Measurements from ENCODE around the gene SSB.
"Not testable (repeated sequence)": the region's sequence is repeated elsewhere in the genome, so short reads cannot be mapped to it uniquely, and the experiment has no call there.

SSB gene

GRCh38 chr2:169819106-169819505, 20.4 kb downstream of the SSB start:
- H3K4me3 ChIP-seq (ENCODE audit: low read depth, low read length), result no peak overlapping the region
- no peak for DNase-seq
- no peak for TF ChIP-seq CTCF (IDR thresholded peaks at IDR 0.05; ENCODE audit: low read depth, low read length, missing control alignments)
- H3K27ac ChIP-seq, result peak overlapping the region; percentile 14
- in situ Hi-C loops (cut with HindIII; ENCODE audit: low pct_ligation_motif_present, low sequenced_read_pairs), result no loop called here
- H3K27me3 ChIP-seq (replicated peaks), result no peaks in the 10 kb centered on the region
- peaks cover 14% of the 10 kb centered on the region for H3K36me3 ChIP-seq (replicated peaks)

GRCh38 chr2:169820101-169820500, 21.4 kb downstream of the SSB start:
- H3K27ac ChIP-seq; H3K4me3 ChIP-seq (ENCODE audit: low read depth, low read length); DNase-seq; in situ Hi-C loops (cut with HindIII; ENCODE audit: low pct_ligation_motif_present, low sequenced_read_pairs); H3K27me3 ChIP-seq (replicated peaks): not testable (repeated sequence)
- H3K36me3 ChIP-seq (replicated peaks), result peaks cover 11% of the 10 kb centered on the region

- Histone ChIP-seq H3K27ac (no peak overlapping the region), H3K27me3 (replicated peaks) (no peaks in the 10 kb centered on the region), H3K4me3 (ENCODE audit: low read depth, low read length) (no peak overlapping the region), H3K36me3 (replicated peaks) (peaks cover 4% of the 10 kb centered on the region)
- TF ChIP-seq CTCF (IDR thresholded peaks at IDR 0.05; ENCODE audit: low read depth, low read length, missing control alignments), result no peak
- no peak for DNase-seq
- in situ Hi-C loops (cut with HindIII; ENCODE audit: low pct_ligation_motif_present, low sequenced_read_pairs), result no loop called here
Measured at GRCh38 chr2:169822036-169822435, 23.4 kb downstream of the SSB start.

GRCh38 chr2:169822785-169823392, 24.2 kb downstream of the SSB start:
- in situ Hi-C loops (cut with HindIII; ENCODE audit: low pct_ligation_motif_present, low sequenced_read_pairs), result no loop called here

GRCh38 chr2:169823996-169824372, 25.3 kb downstream of the SSB start:
- H3K27me3 ChIP-seq (replicated peaks), result no peaks in the 10 kb centered on the region
- no peak for DNase-seq
- peak overlapping the region; percentile 84 for H3K4me3 ChIP-seq (ENCODE audit: low read depth, low read length)
- no peaks in the 10 kb centered on the region for H3K36me3 ChIP-seq (replicated peaks)
- TF ChIP-seq CTCF (IDR thresholded peaks at IDR 0.05; ENCODE audit: low read depth, low read length, missing control alignments), result no peak
- in situ Hi-C loops (cut with HindIII; ENCODE audit: low pct_ligation_motif_present, low sequenced_read_pairs), result no loop called here
- no peak overlapping the region for H3K27ac ChIP-seq

More at GRCh38 chr2:169822785-169823392, 24.2 kb downstream of the SSB start:
- H3K27me3 ChIP-seq (replicated peaks), result no peaks in the 10 kb centered on the region
- TF ChIP-seq CTCF (IDR thresholded peaks at IDR 0.05; ENCODE audit: low read depth, low read length, missing control alignments), result no peak
- no peak overlapping the region for H3K27ac ChIP-seq
- H3K4me3 ChIP-seq (ENCODE audit: low read depth, low read length), result no peak overlapping the region
- no peak for DNase-seq
- H3K36me3 ChIP-seq (replicated peaks), result no peaks in the 10 kb centered on the region

GRCh38 chr2:169824373-169825333, 26.0 kb downstream of the SSB start, which contains the start of gene METTL5:
METTL5 (minus strand) TSS chr2:169824905; CDS start chr2:169824597, 308 bp downstream.
- H3K36me3 ChIP-seq (replicated peaks), result no peaks in the 10 kb centered on the region
- no peaks in the 10 kb centered on the region for H3K27me3 ChIP-seq (replicated peaks)
- in situ Hi-C loops (cut with HindIII; ENCODE audit: low pct_ligation_motif_present, low sequenced_read_pairs), result no loop called here
- H3K4me3 ChIP-seq (ENCODE audit: low read depth, low read length), result peak within 1 kb of the TSS; percentile 84
- peak; percentile 70 for TF ChIP-seq CTCF (IDR thresholded peaks at IDR 0.05; ENCODE audit: low read depth, low read length, missing control alignments)
- peak; percentile 59 for DNase-seq
- H3K27ac ChIP-seq, result peak within 1 kb of the TSS; percentile 57

All from brain microvascular endothelial cell (primary cell).